Retina (tissue), 1 donor: ENCODE data around the gene ZNF219.

Experiments
- DNase-seq: peaks from one replicate; pipeline ENCODE4 v3.0.0-alpha.2; 2016

The ZNF219 gene

GRCh38 chr14:21063479-21063878 is 35.0 kb downstream of the ZNF219 start:
- no peak for DNase-seq

GRCh38 chr14:21061347-21061668 is 37.1 kb downstream of the ZNF219 start:
- DNase-seq = no peak

GRCh38 chr14:21060614-21061346 is 37.7 kb downstream of the ZNF219 start:
- no peak for DNase-seq

- no peak for DNase-seq
Measured at GRCh38 chr14:21059842-21060613, 38.4 kb downstream of the ZNF219 start.

GRCh38 chr14:21058903-21059302 is 39.6 kb downstream of the ZNF219 start:
- no peak for DNase-seq

GRCh38 chr14:21057803-21058675 is 40.4 kb downstream of the ZNF219 start, which contains the start of gene RNASE8:
RNASE8 (plus strand) TSS chr14:21057822; CDS start chr14:21057893, 71 bp downstream.
- DNase-seq = no peak

GRCh38 chr14:21056520-21057163 is 41.8 kb downstream of the ZNF219 start:
- DNase-seq = no peak

GRCh38 chr14:21055432-21056117 is 42.9 kb downstream of the ZNF219 start:
- DNase-seq = no peak

- DNase-seq = no peak
Measured at GRCh38 chr14:21054768-21055145, 43.7 kb downstream of the ZNF219 start.

- DNase-seq = no peak
Measured at GRCh38 chr14:21054123-21054767, 44.2 kb downstream of the ZNF219 start.

- DNase-seq = no peak
Measured at GRCh38 chr14:21053184-21054122, 45.0 kb downstream of the ZNF219 start.

- no peak for DNase-seq
Measured at GRCh38 chr14:21050597-21050996, 47.9 kb downstream of the ZNF219 start.

- DNase-seq = no peak
Measured at GRCh38 chr14:21049271-21049673, 49.2 kb downstream of the ZNF219 start.

GRCh38 chr14:21048638-21049037 is 49.8 kb downstream of the ZNF219 start:
- DNase-seq = no peak

- DNase-seq = no peak
Measured at GRCh38 chr14:21047378-21047781, 51.1 kb downstream of the ZNF219 start.

- no peak for DNase-seq
Measured at GRCh38 chr14:21043974-21044618, 54.4 kb downstream of the ZNF219 start.

GRCh38 chr14:21043387-21043973 is 55.0 kb downstream of the ZNF219 start:
- no peak for DNase-seq

GRCh38 chr14:21042918-21043317 is 55.5 kb downstream of the ZNF219 start:
- no peak for DNase-seq

GRCh38 chr14:21041676-21042433 is 56.6 kb downstream of the ZNF219 start, which contains the start of gene RNASE7:
RNASE7 (plus strand) TSS chr14:21042362; CDS start chr14:21042993, 631 bp downstream.
- DNase-seq = no peak
